ENCODE measurements around the gene ROR2.

ROR2 gene

GRCh38 chr9:91873637-91874051 is 76.4 kb downstream of the ROR2 start:
- DNase-seq, result no peak

GRCh38 chr9:91868732-91869391 is 81.2 kb downstream of the ROR2 start:
- no peak for DNase-seq

- DNase-seq, result no peak
Observed at GRCh38 chr9:91867740-91868139, 82.3 kb downstream of the ROR2 start.

- DNase-seq, result no peak
Observed at GRCh38 chr9:91865041-91865440, 85.0 kb downstream of the ROR2 start.

- DNase-seq, result no peak
Observed at GRCh38 chr9:91864380-91864779, 85.6 kb downstream of the ROR2 start.

- DNase-seq, result no peak
Observed at GRCh38 chr9:91863469-91863868, 86.6 kb downstream of the ROR2 start.

- no peak for DNase-seq
Observed at GRCh38 chr9:91858213-91859030, 91.6 kb downstream of the ROR2 start.

- no peak for DNase-seq
Observed at GRCh38 chr9:91857291-91858212, 92.5 kb downstream of the ROR2 start.

- no peak for DNase-seq
Observed at GRCh38 chr9:91856419-91856818, 93.6 kb downstream of the ROR2 start.

GRCh38 chr9:91855196-91855595 is 94.8 kb downstream of the ROR2 start:
- no peak for DNase-seq

GRCh38 chr9:91852801-91853347 is 97.2 kb downstream of the ROR2 start:
- DNase-seq, result no peak

GRCh38 chr9:91849694-91850093 is 100.3 kb downstream of the ROR2 start:
- no peak for DNase-seq

GRCh38 chr9:91848146-91848545 is 101.9 kb downstream of the ROR2 start:
- no peak for DNase-seq

GRCh38 chr9:91847581-91848091 is 102.4 kb downstream of the ROR2 start:
- DNase-seq, result peak; percentile 18 to 62 (median 53)

- DNase-seq, result no peak
Observed at GRCh38 chr9:91845879-91846278, 104.1 kb downstream of the ROR2 start.

GRCh38 chr9:91844701-91845291 is 105.2 kb downstream of the ROR2 start:
- no peak for DNase-seq

GRCh38 chr9:91844190-91844589 is 105.8 kb downstream of the ROR2 start:
- peak; percentile 77 to 90 (median 86) for DNase-seq

GRCh38 chr9:91843623-91844148 is 106.3 kb downstream of the ROR2 start:
- peak in 2 of 4 experiments; percentile 21 to 24 for DNase-seq

- DNase-seq, result no peak
Observed at GRCh38 chr9:91843093-91843492, 106.9 kb downstream of the ROR2 start.

- DNase-seq, result no peak
Observed at GRCh38 chr9:91842358-91843049, 107.5 kb downstream of the ROR2 start.

GRCh38 chr9:91841591-91841990 is 108.4 kb downstream of the ROR2 start:
- no peak for DNase-seq

Measured in suppressor macrophage (primary cell).